HepG2 (cell line): ENCODE data around the gene UQCRHL. TPM values are rescaled to one million over a fixed set of nuclear protein-coding genes. Genes with fewer than 3 reads are reported as not detected.

Experiments
- BCL6 ChIP-seq: IDR thresholded peaks from 2 replicates; pipeline ENCODE4 v1.6.1; 2016; ENCODE audit warnings: missing genetic modification reagents, missing compliant biosample characterization
- BRF2 ChIP-seq: sonication (generic); formaldehyde crosslinking; IDR thresholded peaks from 2 replicates; pipeline ENCODE4 v1.8.1; 2022; ENCODE audit warnings: mild to moderate bottlenecking, missing genetic modification reagents
- ETS1 ChIP-seq: sonication (generic); formaldehyde crosslinking; IDR thresholded peaks from 2 replicates; pipeline ENCODE4 v1.4.0; 2020; ENCODE audit warnings: missing genetic modification reagents
- HOXA3 ChIP-seq: sonication (generic); formaldehyde crosslinking; IDR thresholded peaks from 2 replicates; pipeline ENCODE4 v1.5.0; 2020; ENCODE audit warnings: missing genetic modification reagents
- KLF16 ChIP-seq, 2 experiments: sonication (generic) in 1 of 2; formaldehyde crosslinking in 1 of 2; IDR thresholded peaks; 2 replicates each; pipeline versions ENCODE4 v1.6.1 to v1.8.0; 2016 to 2023; ENCODE audit warnings: missing genetic modification reagents in 2 of 2, missing compliant biosample characterization in 1 of 2
- MTA1 ChIP-seq: sonication (generic); formaldehyde crosslinking; IDR thresholded peaks from 2 replicates; pipeline ENCODE4 v1.4.0; 2020; ENCODE audit warnings: missing genetic modification reagents, mild to moderate bottlenecking, borderline replicate concordance
- MXD3 ChIP-seq: IDR thresholded peaks from 2 replicates; pipeline ENCODE4 v1.6.1; 2016; ENCODE audit warnings: mild to moderate bottlenecking, missing biosample characterization, missing genetic modification reagents
- NR2C2 ChIP-seq: sonication (generic); formaldehyde crosslinking; IDR thresholded peaks from 2 replicates; pipeline ENCODE4 v1.4.0; 2020; ENCODE audit warnings: missing genetic modification reagents, mild to moderate bottlenecking, moderate library complexity, borderline replicate concordance
- PITX1 ChIP-seq: sonication (generic); formaldehyde crosslinking; IDR thresholded peaks from 2 replicates; pipeline ENCODE4 v1.5.1; 2020; ENCODE audit warnings: mild to moderate bottlenecking, missing genetic modification reagents
- REL ChIP-seq: sonication (generic); formaldehyde crosslinking; conservative IDR thresholded peaks from 2 replicates; pipeline ENCODE4 v1.8.0; 2022; ENCODE audit warnings: mild to moderate bottlenecking, missing genetic modification reagents, moderate library complexity
- REPIN1 ChIP-seq: sonication (generic); formaldehyde crosslinking; IDR thresholded peaks from 2 replicates; pipeline ENCODE4 v1.8.0; 2022; ENCODE audit warnings: missing genetic modification reagents, low read depth, mild to moderate bottlenecking, borderline replicate concordance
- TAF1 ChIP-seq: sonication (generic); formaldehyde crosslinking; IDR thresholded peaks from 2 replicates; pipeline ENCODE4 v1.4.0; 2020; ENCODE audit warnings: missing genetic modification reagents
- TBL1XR1 ChIP-seq: fragments of 150-350 bp; IDR thresholded peaks from 2 replicates; pipeline ENCODE4 v1.6.1; 2014; ENCODE audit warnings: borderline replicate concordance, low read length; ENCODE audit not compliant: partially characterized antibody
- ZFP36L1 ChIP-seq: sonication (generic); formaldehyde crosslinking; IDR thresholded peaks from 2 replicates; pipeline ENCODE4 v1.8.0; 2022; ENCODE audit warnings: mild to moderate bottlenecking, missing genetic modification reagents, moderate library complexity
- ZMAT3 ChIP-seq: sonication (generic); formaldehyde crosslinking; conservative IDR thresholded peaks from 2 replicates; pipeline ENCODE4 v1.7.0; 2021; ENCODE audit warnings: missing genetic modification reagents
- ZNF225 ChIP-seq: sonication (generic); formaldehyde crosslinking; IDR thresholded peaks from 2 replicates; pipeline ENCODE4 v1.4.0; 2020; ENCODE audit warnings: mild to moderate bottlenecking, missing genetic modification reagents
- ZNF235 ChIP-seq: sonication (generic); formaldehyde crosslinking; IDR thresholded peaks from 2 replicates; pipeline ENCODE4 v1.8.1; 2023; ENCODE audit warnings: mild to moderate bottlenecking, missing genetic modification reagents, borderline replicate concordance
- ZNF296 ChIP-seq: sonication (generic); formaldehyde crosslinking; conservative IDR thresholded peaks from 2 replicates; pipeline ENCODE4 v1.5.0; 2020; ENCODE audit warnings: mild to moderate bottlenecking, missing genetic modification reagents
- ZNF34 ChIP-seq: sonication (generic); formaldehyde crosslinking; IDR thresholded peaks from 2 replicates; pipeline ENCODE4 v1.4.0; 2020; ENCODE audit warnings: mild to moderate bottlenecking, missing genetic modification reagents, borderline replicate concordance
- ZNF605 ChIP-seq: sonication (generic); formaldehyde crosslinking; IDR thresholded peaks from 2 replicates; pipeline ENCODE4 v1.8.0; 2022; ENCODE audit warnings: mild to moderate bottlenecking, missing genetic modification reagents
- ZNF652 ChIP-seq: IDR thresholded peaks from 2 replicates; pipeline ENCODE4 v1.6.1; 2016; ENCODE audit warnings: low read depth, borderline replicate concordance
- ZNF761 ChIP-seq: sonication (generic); formaldehyde crosslinking; conservative IDR thresholded peaks from 2 replicates; pipeline ENCODE4 v1.4.0; 2020; ENCODE audit warnings: mild to moderate bottlenecking, missing genetic modification reagents
- ZNF878 ChIP-seq: sonication (generic); formaldehyde crosslinking; IDR thresholded peaks from 2 replicates; pipeline ENCODE4 v1.8.1; 2023; ENCODE audit warnings: mild to moderate bottlenecking, missing genetic modification reagents, moderate library complexity
- polyA plus RNA-seq, 8 experiments: library from polyadenylated mRNA; depleted of rRNA in 3 of 8; stranded (reverse) in 7 of 8; unstranded in 1 of 8; fragments of >200 nt; fragmentation: Illumina TruSeq in 4 of 8; extraction: Trizol in 4 of 8; gene quantifications; 2 replicates each; pipeline versions ENCODE4 v1.2.1 to v1.2.3, GENCODE V29; 2011 to 2016; ENCODE audit warnings: low read depth in 4 of 8, missing spikeins in 1 of 8, mixed read lengths in 1 of 8; ENCODE audit not compliant: insufficient read depth in 1 of 8
- total RNA-seq, 5 experiments: library from RNA; depleted of rRNA; stranded (reverse); fragments of >200 nt; fragmentation: Illumina TruSeq; extraction: Trizol; gene quantifications; 2 replicates each; pipeline ENCODE4 v1.2.3, GENCODE V29; 2016; ENCODE audit warnings: low read depth in 1 of 5

Gene UQCRHL
- total and polyA plus RNA-seq, 2 of the 13 experiments (the other 11 are each of a cell fraction or from before 2014, with no cell fraction given), result 1.8 to 2.3 TPM

- 0 out of 2 replicates have a peak, but pooled peaks have one; percentile 46 for TF ChIP-seq ZFP36L1 (CRISPR knock-in tag)
- TF ChIP-seq ZNF605 (CRISPR knock-in tag), result peak; percentile 37
- peak; percentile 79 for TF ChIP-seq HOXA3 (CRISPR knock-in tag)
- peak; percentile 62; the same call in 1 of the 2 replicates for TF ChIP-seq ZMAT3 (CRISPR knock-in tag)
- TF ChIP-seq ZNF761 (CRISPR knock-in tag), result 0 out of 2 replicates have a peak, but pooled peaks have one; percentile 40
- TF ChIP-seq KLF16 (CRISPR knock-in tag; IDR thresholded peaks at IDR 0.05), result peak in 1 of 2 experiments; percentile 13; a peak in 1 of 4 replicates
- 0 out of 2 replicates have a peak, but pooled peaks have one; percentile 18 for TF ChIP-seq ZNF235 (CRISPR knock-in tag)
- TF ChIP-seq BCL6 (CRISPR knock-in tag), result peak; percentile 47; the same call in 1 of the 2 replicates
- peak; percentile 49; the same call in 1 of the 2 replicates for TF ChIP-seq PITX1 (CRISPR knock-in tag)
- TF ChIP-seq TAF1 (CRISPR knock-in tag), result peak; percentile 55; the same call in 1 of the 2 replicates
- peak; percentile 67; the same call in 1 of the 2 replicates for TF ChIP-seq REPIN1 (CRISPR knock-in tag)
- TF ChIP-seq ZNF652 (CRISPR knock-in tag), result no peak
- TF ChIP-seq MXD3 (CRISPR knock-in tag), result no peak
- TF ChIP-seq ZNF34 (CRISPR knock-in tag), result peak; percentile 18; the same call in 1 of the 2 replicates
- TF ChIP-seq ZNF878, result peak; percentile 49; the same call in 1 of the 2 replicates
- peak; percentile 54 for TF ChIP-seq TBL1XR1
- TF ChIP-seq NR2C2 (CRISPR knock-in tag), result peak; percentile 18; the same call in 1 of the 2 replicates
- peak; percentile 63; the same call in 1 of the 2 replicates for TF ChIP-seq ZNF225 (CRISPR knock-in tag)
- 0 out of 2 replicates have a peak, but pooled peaks have one; percentile 15 for TF ChIP-seq BRF2 (CRISPR knock-in tag)
- TF ChIP-seq REL, result 0 out of 2 replicates have a peak, but pooled peaks have one; percentile 53
- 0 out of 2 replicates have a peak, but pooled peaks have one; percentile 21 for TF ChIP-seq ZNF296 (CRISPR knock-in tag)
- no peak for TF ChIP-seq ETS1 (CRISPR knock-in tag)
- TF ChIP-seq MTA1 (CRISPR knock-in tag), result peak; percentile 70; the same call in 1 of the 2 replicates
Observed at GRCh38 chr1:15848929-15849774, 41.7 kb upstream of the UQCRHL start (continued).
